Measurements from ENCODE around the gene SLC23A1. TPM values are rescaled to one million over a fixed set of nuclear protein-coding genes. Genes with fewer than 3 reads are reported as not detected.
"Not testable (repeated sequence)": the region's sequence is repeated elsewhere in the genome, so short reads cannot be mapped to it uniquely, and the experiment has no call there.

SLC23A1 gene
- total RNA-seq, 4 donors from 2014 or later, result 6.4 TPM; not detected in 3

DNA sequence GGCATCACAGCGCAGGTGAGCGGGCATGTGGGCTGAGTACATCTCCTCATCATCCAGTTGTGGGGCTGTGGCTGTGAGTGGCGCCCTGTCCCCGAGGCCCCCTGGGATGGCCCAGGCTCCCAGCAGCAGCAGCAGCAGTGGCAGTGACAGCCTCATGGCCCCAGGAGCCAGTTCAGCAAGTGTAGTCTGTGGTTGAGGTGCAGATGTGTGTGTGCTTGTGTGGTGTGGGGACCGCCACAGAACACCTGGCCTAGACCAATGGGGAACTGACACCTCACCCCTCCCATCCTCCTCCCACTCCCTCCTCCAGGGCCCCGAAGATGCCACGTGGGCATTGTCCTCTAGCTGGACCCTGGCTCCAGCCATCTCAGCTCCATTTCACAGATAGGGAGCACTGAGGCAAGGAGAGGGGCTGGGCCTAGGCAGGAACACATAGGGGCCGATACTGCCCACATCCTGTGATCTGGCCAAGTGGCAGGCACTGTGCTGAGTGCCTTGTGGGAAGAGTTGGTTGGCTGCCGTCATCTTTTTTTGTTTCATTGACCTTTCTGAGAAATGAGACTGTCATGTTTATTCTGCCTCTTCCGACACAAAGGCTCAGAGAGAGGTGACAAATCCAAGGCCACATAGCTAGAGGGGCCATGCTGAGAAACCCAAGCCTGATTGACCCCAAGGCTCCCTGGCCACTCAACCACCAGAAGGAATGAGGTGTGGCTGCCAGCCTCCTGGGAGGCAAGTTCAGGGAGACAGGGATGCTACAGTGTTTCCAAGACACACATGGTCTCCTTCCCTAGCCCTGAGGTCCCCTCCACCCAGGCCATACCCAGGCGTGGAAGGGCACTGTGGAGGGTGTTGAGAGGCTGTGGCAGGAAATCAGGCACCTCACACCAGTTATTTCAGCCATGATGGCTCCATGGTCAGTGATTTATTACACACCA is 6.9 kb upstream of the SLC23A1 start, which contains the start of gene MZB1:
MZB1 (minus strand) TSS at position 213 of the 938 bp plus-strand sequence; CDS start at position 156, 57 bp downstream.
- Histone ChIP-seq H3K27me3 (peaks cover 0 to 32% (median 0%) of the 10 kb centered on the region in 4 donors), H3K4me3 (peak within 1 kb of the TSS in 1 of 4 donors; percentile 29), H3K27ac (peak within 1 kb of the TSS in 3 of 4 donors; percentile 24 to 80 (median 60)), H3K36me3 (no peaks in the 10 kb centered on the region), H3K4me1 (peaks cover 46 to 75% (median 49%) of the 10 kb centered on the region in 3 donors), H3K9me3 (no peaks in the 10 kb centered on the region)
- intact Hi-C loops (cut with DNase I), result loop anchor here (5.0 kb wide), 1 partner anchor 48 kb away; the partner anchor contains the start of gene PAIP2
- no peak for DNase-seq
- TF ChIP-seq, protein P1, sequence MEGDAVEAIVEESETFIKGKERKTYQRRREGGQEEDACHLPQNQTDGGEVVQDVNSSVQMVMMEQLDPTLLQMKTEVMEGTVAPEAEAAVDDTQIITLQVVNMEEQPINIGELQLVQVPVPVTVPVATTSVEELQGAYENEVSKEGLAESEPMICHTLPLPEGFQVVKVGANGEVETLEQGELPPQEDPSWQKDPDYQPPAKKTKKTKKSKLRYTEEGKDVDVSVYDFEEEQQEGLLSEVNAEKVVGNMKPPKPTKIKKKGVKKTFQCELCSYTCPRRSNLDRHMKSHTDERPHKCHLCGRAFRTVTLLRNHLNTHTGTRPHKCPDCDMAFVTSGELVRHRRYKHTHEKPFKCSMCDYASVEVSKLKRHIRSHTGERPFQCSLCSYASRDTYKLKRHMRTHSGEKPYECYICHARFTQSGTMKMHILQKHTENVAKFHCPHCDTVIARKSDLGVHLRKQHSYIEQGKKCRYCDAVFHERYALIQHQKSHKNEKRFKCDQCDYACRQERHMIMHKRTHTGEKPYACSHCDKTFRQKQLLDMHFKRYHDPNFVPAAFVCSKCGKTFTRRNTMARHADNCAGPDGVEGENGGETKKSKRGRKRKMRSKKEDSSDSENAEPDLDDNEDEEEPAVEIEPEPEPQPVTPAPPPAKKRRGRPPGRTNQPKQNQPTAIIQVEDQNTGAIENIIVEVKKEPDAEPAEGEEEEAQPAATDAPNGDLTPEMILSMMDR (IDR thresholded peaks at IDR 0.05), result no peak
- peak in 1 of 4 donors; percentile 52 for TF ChIP-seq POLR2A (IDR thresholded peaks at IDR 0.05)
- 55 to 78% methylated on average over 8 to 10 of the region's 11 CpGs for WGBS, 2 donors

DNA sequence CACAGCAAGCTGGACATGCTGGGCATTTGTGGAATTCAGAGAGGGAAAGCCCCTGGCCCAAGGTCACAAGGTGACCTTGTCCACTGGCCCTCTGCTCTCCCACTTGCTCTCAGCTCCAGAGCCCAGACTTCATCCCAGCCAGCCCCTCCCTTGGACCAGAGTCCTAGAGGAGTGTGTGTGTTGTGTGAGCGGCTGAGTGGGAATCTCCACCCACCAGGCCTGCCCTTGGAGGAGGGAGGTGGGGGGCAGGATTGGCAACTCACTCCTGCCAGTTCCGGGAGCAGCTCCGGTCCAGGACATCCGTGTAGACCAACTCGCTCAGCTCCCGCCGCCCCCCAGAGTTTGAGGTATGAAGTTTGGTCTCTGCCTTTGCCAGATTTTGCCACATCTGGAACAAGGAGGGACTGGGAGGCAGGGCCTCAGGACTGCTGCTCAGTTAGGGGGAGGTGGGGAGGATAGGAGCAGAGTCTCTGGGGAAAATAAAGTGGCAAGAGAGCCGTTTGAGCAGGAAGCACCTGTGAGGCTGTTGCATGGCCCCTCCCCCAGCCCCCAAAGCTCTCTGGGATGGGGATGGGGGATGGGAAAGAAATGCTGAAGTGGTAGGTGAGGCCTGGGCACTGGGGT is 5.2 kb upstream of the SLC23A1 start:
- intact Hi-C loops (cut with DNase I), result no loop called here
- TF ChIP-seq, protein P1 (IDR thresholded peaks at IDR 0.05), result no peak
- TF ChIP-seq POLR2A (IDR thresholded peaks at IDR 0.05), result no peak
- peaks cover 47 to 75% (median 49%) of the 10 kb centered on the region in 3 donors for H3K4me1 ChIP-seq
- 4 to 14% methylated on average over 1 to 8 of the region's 8 CpGs for WGBS, 2 donors
- DNase-seq, result no peak
- no peaks in the 10 kb centered on the region for H3K36me3 ChIP-seq
- no peaks in the 10 kb centered on the region for H3K9me3 ChIP-seq
- H3K27me3 ChIP-seq, result peaks cover 0 to 15% (median 0%) of the 10 kb centered on the region in 4 donors
- peak overlapping the region in 1 of 4 donors; percentile 2 for H3K27ac ChIP-seq
- peak overlapping the region in 1 of 4 donors; percentile 29 for H3K4me3 ChIP-seq

DNA sequence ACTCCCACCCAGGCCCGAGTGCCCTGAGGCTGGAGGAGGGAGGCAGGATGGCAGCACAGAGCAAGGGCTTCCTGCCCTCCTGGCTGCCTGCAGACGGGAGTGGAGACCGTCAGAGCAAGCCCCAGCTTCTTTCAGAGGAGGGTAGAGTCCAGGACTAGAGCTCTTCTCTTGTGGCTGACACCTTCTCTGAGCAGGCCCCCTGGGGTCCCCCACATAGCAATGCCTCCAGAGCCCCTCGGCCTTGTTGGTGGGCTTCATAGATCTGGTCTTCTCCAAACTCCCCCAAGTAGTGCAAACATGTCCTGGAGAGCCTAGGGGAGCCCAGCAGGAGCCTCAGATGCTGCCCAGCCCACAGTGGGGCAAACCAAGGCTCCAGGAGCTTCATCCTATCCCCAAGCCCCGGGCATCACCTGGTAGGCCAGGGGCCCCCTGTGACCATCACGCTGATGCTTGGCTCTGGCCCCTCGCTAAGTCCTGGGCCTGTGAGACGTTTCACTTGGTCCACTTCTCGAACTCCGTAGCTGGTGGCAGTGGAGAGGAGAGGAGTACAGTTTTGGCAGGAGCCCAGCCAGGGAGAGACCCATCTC is 4.6 kb upstream of the SLC23A1 start:
- Histone ChIP-seq H3K4me3 (peak overlapping the region in 1 of 4 donors; percentile 29), H3K9me3 (no peaks in the 10 kb centered on the region), H3K36me3 (no peaks in the 10 kb centered on the region), H3K4me1 (peaks cover 41 to 71% (median 50%) of the 10 kb centered on the region in 3 donors), H3K27me3 (peaks cover 0 to 9% (median 0%) of the 10 kb centered on the region in 4 donors), H3K27ac (peak overlapping the region in 1 of 4 donors; percentile 2)
- TF ChIP-seq, protein P1 (IDR thresholded peaks at IDR 0.05), result no peak
- no peak for TF ChIP-seq POLR2A (IDR thresholded peaks at IDR 0.05)
- intact Hi-C loops (cut with DNase I), result no loop called here
- DNase-seq, result no peak
- WGBS, 2 donors, result 60 to 100% methylated on average over 1 of the region's 10 CpGs

DNA sequence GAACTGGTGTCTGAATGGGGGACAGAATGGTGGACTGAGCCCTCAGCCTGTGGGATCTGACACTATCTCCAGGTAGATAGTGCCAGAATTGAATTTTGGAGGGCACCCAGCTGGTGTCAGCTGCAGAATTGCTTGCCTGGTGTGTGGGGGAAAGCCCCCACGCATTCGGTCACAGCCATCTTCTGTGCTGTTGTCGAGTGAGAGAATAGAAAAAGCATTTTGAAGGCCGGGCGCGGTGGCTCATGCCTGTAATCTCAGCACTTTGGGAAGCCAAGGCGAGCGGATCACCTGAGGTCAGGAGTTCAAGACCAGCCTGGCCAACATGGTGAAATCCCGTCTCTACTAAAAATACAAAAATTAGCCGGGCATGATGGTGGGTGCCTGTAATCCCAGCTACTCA is 3.9 kb upstream of the SLC23A1 start:
- WGBS, 2 donors, result 88 to 92% methylated on average over 7 to 10 of the region's 10 CpGs
- intact Hi-C loops (cut with DNase I); H3K27ac ChIP-seq; H3K9me3 ChIP-seq; H3K27me3 ChIP-seq; H3K4me3 ChIP-seq; DNase-seq; H3K36me3 ChIP-seq: not testable (repeated sequence)
- H3K4me1 ChIP-seq, result peaks cover 33 to 64% (median 47%) of the 10 kb centered on the region in 3 donors

DNA sequence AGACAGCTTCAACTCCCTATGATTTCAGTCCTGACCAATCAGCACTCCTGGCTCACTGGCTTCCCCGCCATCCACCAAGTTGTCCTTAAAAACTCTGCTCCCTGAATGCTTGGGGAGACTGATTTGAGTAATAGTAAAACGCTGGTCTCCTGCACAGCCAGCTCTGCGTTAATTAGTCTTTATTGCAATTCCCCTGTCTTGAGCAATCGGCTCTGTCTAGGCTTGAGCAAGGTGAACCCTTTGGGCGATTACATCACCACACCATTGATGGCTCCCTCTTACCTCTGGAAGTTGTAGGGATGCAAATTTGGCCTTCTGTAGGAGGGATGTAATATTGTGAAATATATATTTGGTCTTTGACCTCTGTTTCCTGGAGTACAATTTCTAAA is 2.9 kb upstream of the SLC23A1 start:
- DNase-seq, result no peak
- TF ChIP-seq, protein P1 (IDR thresholded peaks at IDR 0.05), result no peak
- no peak for TF ChIP-seq POLR2A (IDR thresholded peaks at IDR 0.05)
- no peaks in the 10 kb centered on the region for H3K27me3 ChIP-seq
- H3K9me3 ChIP-seq, result no peaks in the 10 kb centered on the region
- peaks cover 25 to 55% (median 38%) of the 10 kb centered on the region in 3 donors for H3K4me1 ChIP-seq
- peak overlapping the region; percentile 43 to 81 (median 77) for H3K27ac ChIP-seq
- WGBS, 2 donors, result 19 to 38% methylated on average over 5 of the region's 5 CpGs
- H3K4me3 ChIP-seq, result no peak overlapping the region
- intact Hi-C loops (cut with DNase I), result no loop called here
- no peaks in the 10 kb centered on the region for H3K36me3 ChIP-seq

Data from esophagus squamous epithelium (tissue), 5 donors.